Fibroblast of peridontal ligament (primary cell): ENCODE results near the gene SMARCE1.

Source experiments
- DNase-seq: peaks from one replicate; pipeline ENCODE4 v3.0.0-alpha.2; 2010; ENCODE audit errors: extremely low read depth

The SMARCE1 gene

DNA sequence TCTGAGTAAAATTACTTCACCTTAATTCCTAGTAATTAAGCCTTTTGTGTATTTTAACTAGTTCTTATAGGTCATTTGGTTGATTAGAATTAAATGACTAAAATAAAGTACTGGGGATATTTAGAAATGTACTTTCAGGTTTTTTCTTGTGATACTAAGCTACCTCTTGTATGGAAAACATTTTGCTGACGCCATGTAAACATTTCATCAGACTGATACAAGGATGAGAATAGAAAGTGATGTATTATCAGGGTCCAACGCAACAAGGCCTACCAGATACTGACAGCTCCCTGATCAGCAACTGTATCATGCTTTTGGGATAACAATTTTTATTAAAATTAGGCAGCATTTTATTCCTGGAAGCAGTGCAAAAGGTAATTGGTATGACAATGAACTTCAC lies 1.7 kb downstream of the SMARCE1 start:
- peak; percentile 11 for DNase-seq

DNA sequence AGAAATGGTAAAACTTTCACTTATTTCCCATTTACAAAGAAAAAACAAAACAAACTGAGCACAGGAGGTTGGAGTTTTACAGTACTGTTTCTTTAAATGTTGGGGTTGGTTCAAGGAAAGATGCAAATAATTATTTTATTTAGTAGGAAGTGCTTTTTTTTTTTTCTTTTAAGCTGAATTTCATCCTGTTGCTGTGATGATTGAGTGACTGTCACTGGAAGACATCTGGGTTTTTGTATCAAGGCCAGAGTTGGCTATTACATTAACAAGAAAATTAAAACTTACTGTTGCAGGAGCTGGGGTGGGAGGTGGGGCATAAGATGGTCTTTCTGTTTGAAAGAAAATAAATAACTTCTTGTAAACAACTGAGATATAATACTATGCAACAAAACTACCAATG lies 2.3 kb downstream of the SMARCE1 start:
- no peak for DNase-seq

DNA sequence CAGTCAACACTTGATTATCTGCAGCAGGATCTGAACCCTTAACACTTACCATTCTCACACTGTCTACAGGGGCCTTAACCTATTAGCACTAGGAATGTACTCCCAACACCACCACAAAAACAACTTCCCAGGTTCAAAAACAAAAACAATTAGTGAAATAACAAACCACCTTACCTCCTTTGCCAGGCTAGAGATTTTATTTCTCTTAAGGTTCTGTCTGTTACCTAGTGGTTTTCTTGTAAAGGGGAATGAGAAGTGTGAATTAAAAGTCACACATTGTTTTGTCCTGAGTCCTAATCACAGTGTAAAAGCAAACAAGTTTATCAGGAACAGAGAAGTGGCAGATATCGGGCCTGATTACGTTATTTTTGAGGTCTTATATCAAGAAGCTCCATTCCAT lies 9.7 kb downstream of the SMARCE1 start:
- no peak for DNase-seq

DNA sequence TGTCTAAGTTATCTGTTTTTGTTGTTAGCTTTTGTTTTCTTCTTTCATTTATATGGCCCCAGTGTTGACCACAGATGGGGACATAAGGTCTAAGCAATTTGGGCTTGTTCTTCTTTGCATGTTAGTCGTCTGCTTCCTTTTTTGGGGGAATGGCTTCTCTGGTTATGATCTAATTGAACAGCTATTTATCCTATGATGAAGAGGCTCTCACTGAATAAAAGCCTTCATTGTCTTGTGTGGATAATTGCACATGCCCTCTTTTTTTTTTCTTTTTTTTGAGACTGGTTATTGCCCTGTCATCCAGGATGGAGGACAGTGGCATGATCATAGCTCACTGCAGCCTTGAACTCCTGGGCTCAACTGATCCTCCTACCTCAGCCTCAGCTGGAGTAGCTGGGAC lies 13.7 kb downstream of the SMARCE1 start:
- DNase-seq, result no peak

DNA sequence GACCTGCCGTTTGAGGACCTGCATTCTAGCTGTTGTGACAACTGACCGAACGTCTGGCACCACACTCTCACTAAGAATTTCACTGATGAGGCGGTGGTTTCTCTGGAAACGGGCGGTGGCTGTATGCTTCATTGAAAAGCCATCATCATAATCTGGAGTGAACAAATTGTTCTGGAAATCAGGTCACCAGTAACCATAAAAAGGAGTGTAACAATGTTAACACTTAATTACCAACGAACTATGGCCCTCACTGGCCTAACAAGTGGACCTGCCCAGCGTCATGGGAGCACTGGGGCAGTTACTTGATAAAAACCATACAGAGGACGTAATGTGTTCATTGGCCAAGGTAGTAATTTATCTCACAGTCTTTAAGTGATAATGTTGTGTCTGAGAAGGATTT lies 15.4 kb downstream of the SMARCE1 start:
- DNase-seq, result no peak

DNA sequence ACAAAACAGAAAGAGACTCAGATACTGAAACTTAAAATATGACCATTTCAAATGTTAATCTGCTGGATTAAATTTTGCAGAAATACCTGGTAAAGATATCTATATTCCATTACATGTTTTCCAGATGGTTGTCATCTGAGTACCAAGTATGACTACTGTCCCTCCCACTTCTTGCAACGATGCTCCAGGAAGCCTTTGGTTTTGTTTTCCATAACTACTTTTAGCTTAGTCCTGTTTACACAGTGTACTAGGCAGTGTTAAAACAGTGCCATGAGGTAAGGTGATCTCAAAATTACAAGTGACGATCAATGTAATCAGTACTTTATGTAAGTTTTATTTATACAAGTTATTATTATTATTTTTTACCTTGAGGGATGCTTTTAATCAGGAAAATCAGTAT lies 17.8 kb downstream of the SMARCE1 start:
- DNase-seq, result no peak

DNA sequence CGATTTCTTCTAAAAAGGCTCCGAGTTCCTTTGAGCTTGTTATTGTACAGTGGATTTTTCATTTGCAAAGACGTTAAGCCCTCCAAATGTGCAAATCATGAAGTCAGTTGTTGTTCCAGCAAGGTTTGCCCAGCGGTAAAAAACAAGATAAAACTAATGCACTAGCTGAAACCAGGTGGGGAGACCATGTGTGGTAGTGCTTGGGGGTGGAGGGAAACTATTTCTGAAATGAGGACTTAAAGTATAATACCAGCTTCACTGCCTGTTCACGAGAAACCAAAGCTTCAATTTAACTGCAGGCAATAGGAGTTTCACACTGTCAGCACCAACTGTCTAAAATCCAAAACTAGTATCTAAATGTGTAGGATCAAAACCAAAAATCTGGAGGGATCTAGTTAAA lies 22.3 kb downstream of the SMARCE1 start:
- no peak for DNase-seq

DNA sequence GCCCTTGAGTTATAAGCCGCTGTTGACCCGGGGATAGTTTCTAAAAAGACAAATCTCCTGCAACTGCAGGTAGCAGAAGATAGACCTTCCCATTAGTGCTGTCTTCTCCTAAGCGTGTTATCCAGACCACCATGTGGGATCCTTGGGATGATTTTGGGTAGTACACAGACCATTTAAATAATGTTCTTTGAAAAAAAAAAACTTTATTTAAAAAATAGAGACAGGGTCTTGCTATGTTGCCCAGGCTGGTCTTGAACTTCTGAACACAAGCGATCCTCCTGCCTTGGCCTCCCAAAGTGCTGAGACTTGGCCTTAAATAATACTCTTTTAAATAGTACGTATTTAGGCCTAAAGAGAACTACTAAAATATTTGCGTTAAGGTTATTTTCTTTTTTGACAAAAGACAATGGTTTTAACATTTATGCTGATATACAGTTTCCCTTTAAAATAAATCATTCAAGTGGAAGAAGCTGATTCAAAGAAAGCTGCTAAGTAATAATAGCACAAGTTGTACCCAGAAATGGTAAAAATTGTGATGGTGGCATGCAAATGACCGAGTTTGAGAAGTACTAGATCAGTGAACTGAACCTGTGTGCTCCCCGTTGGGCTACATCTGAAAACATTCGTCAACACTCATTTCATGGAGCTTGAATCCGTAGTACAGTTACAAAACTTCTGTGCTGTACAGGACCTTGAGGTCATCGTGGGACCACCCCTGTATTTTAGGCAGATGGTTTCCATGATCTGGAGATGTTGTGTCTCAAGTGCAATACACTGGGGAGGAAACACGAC lies 24.0 kb downstream of the SMARCE1 start:
- no peak for DNase-seq

DNA sequence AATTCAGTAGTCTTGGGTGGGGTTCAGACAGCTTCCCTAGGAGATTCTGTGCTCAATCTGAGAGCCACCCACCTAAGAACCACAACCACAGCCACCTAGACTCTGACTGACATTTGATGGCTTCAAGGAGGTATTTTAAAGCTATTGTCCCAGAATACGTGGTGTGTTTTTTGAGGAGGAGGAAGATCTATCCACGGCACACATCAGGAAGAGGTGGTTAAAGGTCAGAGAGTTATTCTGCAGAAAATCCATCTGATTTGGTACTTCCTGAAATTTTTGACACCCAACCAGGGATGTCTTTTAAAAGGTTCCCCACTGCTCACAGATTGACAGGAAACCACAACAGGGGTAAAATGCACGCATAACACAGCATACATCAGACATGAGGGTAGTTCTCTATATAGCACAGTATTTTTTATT lies 25.1 kb downstream of the SMARCE1 start:
- no peak for DNase-seq

DNA sequence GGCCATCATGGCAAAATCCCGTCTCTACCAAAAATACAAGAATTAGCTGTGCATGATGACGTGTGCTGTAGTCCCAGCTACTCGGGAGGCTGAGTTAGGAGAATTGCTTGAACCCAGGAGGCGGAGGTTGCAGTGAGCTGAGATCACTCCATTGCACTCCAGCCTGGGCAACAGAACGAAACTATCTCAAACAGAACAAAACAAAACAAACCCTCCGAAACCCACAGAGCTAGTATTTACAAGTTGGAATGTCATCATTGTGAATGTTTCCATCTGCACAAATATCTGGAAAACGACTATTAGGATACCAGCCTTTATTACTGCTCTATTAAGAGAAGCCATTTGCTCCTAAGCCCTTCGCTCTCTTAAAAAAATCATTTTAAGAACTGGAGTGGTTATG lies 26.0 kb downstream of the SMARCE1 start:
- peak; percentile 21 for DNase-seq

DNA sequence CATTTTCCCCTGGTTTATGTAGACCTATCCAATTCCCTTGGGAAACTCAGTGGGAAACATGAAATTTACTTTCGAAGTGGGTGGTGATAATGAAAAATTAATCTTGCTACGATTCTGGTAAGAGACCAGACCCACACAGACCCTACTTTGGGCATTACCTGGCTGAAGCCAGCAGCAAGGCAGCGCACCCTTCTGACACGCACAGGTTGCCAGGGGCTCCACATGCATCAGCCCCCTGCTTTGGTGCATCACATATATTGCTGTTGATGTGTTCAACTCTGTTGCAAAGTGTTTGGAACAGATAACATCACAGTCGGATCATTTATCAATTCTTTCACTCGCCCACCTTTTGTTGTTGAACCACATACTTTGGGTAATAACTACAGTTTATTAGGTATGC lies 26.6 kb downstream of the SMARCE1 start:
- DNase-seq, result no peak

DNA sequence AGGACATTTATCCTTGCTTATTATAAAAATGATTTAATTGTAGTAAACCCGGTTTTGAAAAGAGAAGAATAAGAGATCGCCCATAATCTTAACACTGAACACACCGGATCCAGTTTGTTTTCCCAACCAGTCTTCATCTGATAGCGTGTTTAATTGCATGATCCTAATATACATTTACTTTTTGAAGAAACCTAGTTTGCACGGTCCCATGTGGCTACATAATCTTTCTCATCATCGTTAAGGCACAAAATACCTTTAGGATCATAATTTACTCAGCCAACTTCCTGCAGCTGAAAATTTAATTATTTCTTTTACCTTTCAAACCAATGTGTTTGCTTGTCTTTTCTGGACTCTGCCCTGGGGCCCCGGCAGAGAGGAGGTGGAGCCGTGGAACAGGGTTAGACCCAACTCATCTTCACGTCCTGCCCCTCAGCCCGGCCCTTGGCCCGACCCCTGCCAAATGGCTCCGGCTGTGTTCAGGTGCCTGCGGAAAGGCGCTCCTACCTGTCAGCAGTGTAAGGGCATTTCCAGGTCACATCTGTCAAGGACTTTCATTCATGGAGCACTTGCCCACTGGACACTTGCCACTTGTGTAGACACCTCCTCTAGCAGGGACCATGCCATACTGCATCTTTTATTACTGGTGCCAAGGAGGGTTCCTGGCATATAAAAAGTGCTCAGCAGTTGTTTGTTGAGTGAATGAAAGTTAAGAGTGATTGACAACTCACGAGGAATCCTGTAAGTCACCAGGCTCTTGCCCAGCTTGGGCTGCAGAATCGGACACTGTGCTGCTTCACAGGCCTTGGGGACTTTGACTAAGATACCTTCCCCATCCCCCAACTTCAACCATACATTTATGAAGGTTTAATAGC lies 28.6 kb downstream of the SMARCE1 start:
- no peak for DNase-seq

DNA sequence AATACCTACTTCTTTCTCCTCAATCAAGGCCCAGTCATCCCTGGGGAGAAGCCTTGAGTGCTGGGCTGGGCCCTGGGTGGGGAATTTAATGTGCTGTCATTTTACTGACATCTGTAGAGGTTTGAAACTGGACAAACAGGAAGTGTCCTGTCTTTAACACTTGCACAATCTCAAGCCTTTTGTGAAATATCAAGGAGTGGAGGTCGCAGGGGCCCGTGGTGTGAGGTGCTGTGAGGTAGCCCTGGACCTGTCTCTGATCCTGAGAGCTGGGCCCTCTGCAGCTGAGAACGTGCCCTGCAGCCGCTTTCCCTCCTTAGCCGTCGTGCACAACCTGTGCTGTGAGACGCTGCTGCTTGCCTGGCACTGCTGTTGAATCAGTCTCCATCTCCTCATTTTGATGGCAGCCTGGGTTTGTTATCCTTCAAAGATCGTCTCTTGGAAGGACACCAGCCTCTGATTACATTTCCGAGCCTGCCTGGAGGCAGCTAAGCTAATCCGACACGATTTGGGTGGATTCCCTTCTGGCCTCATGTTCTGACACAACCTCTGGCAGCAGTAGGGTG lies 29.9 kb downstream of the SMARCE1 start:
- no peak for DNase-seq

DNA sequence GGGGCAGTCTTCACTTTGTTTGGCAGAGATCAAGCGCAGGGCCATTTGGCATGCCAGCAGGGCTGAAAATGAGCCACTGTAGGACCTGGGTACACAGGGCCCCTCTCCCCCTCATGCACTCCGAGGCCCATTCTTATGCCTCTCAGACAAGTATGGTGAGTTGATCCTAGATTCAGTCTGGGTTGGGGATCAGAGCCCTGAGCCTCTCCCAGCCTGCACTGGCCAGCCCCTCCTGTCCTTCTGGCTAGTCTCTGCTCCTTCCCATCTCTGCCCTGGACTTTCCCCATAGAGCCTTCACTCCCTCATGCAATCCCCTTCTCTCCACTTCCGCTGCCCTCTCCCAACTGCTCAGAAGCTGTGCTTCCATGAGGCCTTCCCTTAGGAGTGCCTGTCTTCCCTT lies 31.0 kb downstream of the SMARCE1 start:
- no peak for DNase-seq

DNA sequence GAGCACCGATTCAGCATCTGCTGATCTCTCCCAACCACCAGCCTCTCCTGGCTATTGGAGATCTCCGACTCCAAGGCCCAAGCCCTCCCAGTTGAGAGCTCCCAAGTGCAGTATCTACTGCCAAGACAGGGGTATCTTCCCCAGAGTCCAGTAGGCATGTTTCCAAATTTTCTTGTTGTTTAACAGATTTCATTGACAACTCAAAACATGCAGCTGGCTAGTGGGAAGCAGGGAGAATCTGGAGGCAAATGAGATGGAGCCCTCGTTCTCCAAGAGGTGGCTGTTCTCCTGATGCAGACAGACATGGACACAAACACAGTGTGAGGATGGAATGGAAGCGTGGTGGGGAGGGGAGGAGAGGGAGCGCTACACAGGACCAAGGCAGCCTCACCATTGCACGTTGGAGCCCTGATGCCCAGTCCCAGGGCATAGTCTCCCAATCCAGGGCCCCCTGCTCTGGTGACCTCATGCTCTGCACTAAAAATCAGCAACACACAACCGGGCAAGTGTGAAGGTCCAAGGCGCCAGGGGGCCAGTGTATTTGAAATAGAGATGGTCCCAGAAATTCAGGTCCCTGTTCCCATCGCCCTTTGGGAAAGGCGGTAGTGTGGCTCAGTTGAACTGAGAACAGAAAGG lies 31.7 kb downstream of the SMARCE1 start:
- DNase-seq, result no peak

DNA sequence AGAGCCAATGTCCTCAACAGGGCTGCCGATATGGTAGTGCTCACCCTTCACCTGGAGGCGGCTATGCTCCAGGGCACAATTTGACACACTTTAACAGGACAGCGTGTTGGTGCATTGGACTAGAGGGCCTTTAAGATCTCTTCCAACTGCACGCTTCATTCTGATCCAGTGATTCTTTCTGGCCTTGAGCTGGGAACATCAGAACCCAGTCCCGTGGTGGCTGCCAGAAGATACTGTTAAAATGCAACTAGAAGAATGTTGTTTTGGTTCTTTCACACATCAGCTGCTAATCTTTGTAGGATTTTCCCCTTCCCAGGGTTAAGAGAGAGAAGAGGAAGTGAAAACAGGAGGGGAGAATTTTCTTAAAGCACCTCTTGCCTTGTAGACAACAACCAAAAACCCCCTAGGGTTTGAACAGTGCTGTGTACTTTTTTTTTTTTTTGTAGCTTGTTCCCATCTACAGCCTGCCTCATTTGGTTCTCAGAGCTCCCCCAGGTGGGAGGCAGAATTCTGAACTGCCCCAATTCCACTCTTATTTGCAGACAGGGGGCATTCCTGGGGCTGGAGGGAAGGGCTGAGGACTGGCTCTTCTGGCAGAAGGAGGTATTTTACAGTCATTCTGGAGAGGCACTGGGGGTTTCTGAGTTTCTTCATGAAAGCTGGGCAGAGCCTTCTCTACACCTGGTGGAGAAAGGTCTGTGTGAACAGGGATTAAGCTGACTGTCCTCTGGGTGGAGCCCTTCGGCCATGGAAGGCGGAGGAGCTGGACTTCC lies 32.4 kb downstream of the SMARCE1 start:
- DNase-seq, result peak; percentile 32

DNA sequence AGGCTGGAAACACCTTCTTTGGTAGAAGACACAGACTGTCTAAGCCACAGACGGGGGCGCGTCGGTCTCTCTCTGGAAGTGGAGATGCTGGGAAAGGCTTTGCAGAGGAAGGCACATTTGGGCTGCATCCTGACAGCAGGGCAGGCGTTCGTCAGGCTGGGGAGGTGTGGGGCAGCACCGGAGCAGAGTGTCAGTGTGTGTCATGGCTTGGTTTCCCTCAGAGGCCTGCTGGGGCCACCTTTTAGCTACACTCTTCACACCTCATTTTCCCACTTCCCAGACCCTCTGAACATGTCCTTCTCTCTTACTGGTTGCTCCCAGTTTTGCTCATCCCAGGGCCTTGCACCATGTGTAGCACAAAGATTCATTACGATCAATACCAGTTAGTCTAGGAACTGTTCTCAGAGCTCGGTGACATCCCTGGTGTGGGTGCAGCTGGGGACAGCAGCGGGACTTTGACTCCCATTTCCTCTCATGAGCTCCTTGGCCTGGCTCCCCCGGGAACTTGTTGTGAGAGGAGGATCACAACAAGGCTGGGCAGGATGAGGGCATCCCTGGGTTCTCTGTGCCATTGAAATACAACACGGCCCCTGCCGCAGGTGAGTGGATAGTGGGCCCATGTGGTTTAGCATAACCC lies 33.1 kb downstream of the SMARCE1 start:
- no peak for DNase-seq

DNA sequence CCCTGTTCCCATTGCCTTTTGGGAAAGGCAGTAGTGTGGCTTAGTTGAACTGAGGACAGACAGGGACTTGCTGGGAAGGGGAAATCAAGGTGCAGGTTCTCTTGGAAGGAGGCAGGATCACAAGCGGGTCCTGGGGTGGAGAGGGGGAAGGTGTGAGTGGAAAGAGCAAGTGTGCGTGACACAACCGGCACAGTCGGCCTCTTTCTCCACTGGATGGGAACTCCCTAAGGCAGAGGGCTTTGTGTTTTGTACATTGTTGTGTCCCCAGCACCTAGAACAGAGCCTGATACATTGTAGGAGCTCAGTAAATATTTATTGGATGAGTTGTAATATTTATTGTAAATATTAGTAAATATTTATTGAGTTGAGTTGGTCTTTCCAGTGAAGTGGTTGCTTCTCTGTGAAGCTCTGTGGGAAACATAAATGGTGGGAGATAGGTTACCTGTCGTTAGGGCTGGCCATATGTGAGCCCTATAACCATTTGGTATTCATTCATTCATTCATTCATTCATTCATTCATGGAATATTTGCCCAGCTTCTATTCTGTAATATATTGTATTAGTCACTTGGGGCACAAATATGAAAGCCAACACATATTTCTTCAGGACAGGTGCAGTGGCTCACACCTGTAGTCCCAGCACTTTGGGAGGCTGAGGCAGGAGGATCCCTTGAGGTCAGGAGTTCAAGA lies 34.0 kb downstream of the SMARCE1 start:
- no peak for DNase-seq

DNA sequence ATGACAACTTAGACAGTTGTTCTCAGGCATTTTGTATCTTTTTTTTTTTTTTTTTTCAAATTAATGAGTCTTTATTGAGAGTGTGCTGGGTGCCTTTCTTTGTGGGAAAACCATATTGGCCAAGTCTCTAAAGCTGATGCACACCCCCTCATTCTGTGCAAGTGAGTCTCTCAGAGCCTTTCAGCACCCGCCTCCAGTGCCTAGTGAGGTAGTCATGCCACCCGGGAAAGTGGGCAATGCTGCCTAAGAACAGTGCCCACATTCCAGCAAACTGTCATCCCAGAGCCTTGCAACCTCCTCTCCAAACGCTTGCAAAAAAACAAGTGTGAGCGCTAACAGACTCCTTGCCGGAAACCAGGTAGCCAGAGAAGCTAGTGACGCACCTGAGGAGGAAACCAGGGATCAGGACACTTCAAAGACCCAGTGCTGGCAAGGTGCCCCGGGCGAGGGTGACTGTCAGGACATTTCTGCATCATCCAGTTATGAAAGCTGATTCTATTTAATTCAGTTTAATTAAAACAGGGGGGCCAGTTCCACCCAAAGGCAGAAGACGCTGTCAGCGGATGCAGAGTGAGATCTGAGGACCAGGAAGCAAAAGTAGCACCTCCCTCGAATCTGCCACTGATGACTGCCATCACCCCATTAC lies 34.9 kb downstream of the SMARCE1 start:
- DNase-seq, result no peak
